ENCODE results near the gene TMIE.

Gene TMIE

GRCh38 chr3:46716461-46717441 lies 15.6 kb downstream of the TMIE start:
- no peaks in the 10 kb centered on the region for H3K36me3 ChIP-seq (ENCODE audit: control insufficient read depth, low read length)
- H3K27ac ChIP-seq (ENCODE audit: low read depth, low read length), result no peak overlapping the region
- TF ChIP-seq CTCF (IDR thresholded peaks at IDR 0.05; ENCODE audit: low read depth, low read length, poor library complexity, severe bottlenecking) (no peak), EZH2phosphoT487 (IDR thresholded peaks at IDR 0.05; ENCODE audit: borderline replicate concordance, low read length) (no peak)
- no peaks in the 10 kb centered on the region for H3K79me2 ChIP-seq (ENCODE audit: control insufficient read depth, low read length)
- H3K9me2 ChIP-seq (replicated peaks; ENCODE audit: control insufficient read depth, low read length), result no peaks in the 10 kb centered on the region
- no peaks in the 10 kb centered on the region for H3K4me1 ChIP-seq (ENCODE audit: control insufficient read depth, low read length)
- no peak overlapping the region for H3K4me3 ChIP-seq (ENCODE audit: low read length)
- H3K9me3 ChIP-seq (ENCODE audit: control insufficient read depth, insufficient read depth, low read length), result no peaks in the 10 kb centered on the region
- H3K27me3 ChIP-seq (ENCODE audit: control insufficient read depth, low read length), result peaks cover 8% of the 10 kb centered on the region; the same call in 1 of the 2 replicates
- H3F3A ChIP-seq (ENCODE audit: control insufficient read depth, insufficient read depth), result no peaks in the 10 kb centered on the region
- H4K20me1 ChIP-seq (ENCODE audit: control insufficient read depth, insufficient read depth, low read depth, low read length), result no peaks in the 10 kb centered on the region
- H3K4me2 ChIP-seq (ENCODE audit: low read length), result no peak overlapping the region

DNA sequence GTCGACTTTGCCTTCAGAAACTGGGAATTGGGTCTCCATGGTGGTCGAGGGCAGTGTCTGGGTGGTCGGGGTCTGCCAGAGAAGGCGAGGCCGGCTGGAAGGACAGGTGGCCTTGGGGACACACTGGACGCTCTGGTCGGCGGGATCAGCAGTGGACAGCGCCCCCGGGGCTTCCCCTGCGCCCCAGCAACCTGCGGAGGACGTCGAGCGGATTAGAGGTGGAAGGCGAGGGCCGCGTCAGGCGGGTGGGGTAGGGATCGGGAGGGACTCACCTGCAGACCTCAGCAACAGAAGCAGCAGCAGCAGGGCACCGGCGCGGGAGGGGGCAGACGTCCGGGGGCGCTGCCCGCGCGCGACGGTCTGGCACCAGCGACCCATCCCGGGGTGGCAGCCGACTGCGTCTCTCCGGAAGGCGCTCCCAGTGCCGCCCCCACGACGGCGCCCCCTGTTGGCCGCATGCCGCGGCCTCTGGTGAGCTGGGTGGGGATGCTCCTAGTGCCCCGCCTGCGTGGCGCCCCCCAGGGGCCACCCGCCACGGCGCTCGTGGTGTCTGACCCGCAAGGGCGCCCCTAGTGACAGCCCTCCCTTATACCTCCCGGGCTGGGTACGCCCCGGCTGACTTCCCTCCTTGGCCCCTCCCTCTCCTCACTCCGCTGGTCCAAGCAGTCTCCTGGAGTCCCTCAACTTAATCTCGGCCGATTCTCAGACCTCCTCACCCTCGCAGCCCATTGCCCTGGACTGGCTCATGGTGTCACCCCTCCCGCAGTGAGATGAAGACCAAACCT lies 16.4 kb downstream of the TMIE start, which contains the start of gene PRSS50:
TSS of gene PRSS50 (minus strand) at position 423 of the 785 bp plus-strand sequence. CDS start at position 378, 45 bp downstream.
- H3K36me3 ChIP-seq (ENCODE audit: control insufficient read depth, low read length), result no peaks in the 10 kb centered on the region
- H3K9me2 ChIP-seq (replicated peaks; ENCODE audit: control insufficient read depth, low read length), result no peaks in the 10 kb centered on the region
- H3K4me3 ChIP-seq (ENCODE audit: low read length), result no peak within 1 kb of the TSS
- no peak within 1 kb of the TSS for H3K4me2 ChIP-seq (ENCODE audit: low read length)
- H3K27ac ChIP-seq (ENCODE audit: low read depth, low read length), result no peak within 1 kb of the TSS
- H3K9me3 ChIP-seq (ENCODE audit: control insufficient read depth, insufficient read depth, low read length), result no peaks in the 10 kb centered on the region
- no peaks in the 10 kb centered on the region for H3F3A ChIP-seq (ENCODE audit: control insufficient read depth, insufficient read depth)
- no peak for TF ChIP-seq EZH2phosphoT487 (IDR thresholded peaks at IDR 0.05; ENCODE audit: borderline replicate concordance, low read length)
- TF ChIP-seq CTCF (IDR thresholded peaks at IDR 0.05; ENCODE audit: low read depth, low read length, poor library complexity, severe bottlenecking), result peak; percentile 65
- no peaks in the 10 kb centered on the region for H4K20me1 ChIP-seq (ENCODE audit: control insufficient read depth, insufficient read depth, low read depth, low read length)
- no peaks in the 10 kb centered on the region for H3K79me2 ChIP-seq (ENCODE audit: control insufficient read depth, low read length)
- H3K4me1 ChIP-seq (ENCODE audit: control insufficient read depth, low read length), result no peaks in the 10 kb centered on the region
- H3K27me3 ChIP-seq (ENCODE audit: control insufficient read depth, low read length), result peaks cover 8% of the 10 kb centered on the region; the same call in 1 of the 2 replicates

- H3K9me3 ChIP-seq (ENCODE audit: control insufficient read depth, insufficient read depth, low read length), result no peaks in the 10 kb centered on the region
- no peaks in the 10 kb centered on the region for H3K79me2 ChIP-seq (ENCODE audit: control insufficient read depth, low read length)
- peaks cover 8% of the 10 kb centered on the region; the same call in 1 of the 2 replicates for H3K27me3 ChIP-seq (ENCODE audit: control insufficient read depth, low read length)
- no peaks in the 10 kb centered on the region for H3K36me3 ChIP-seq (ENCODE audit: control insufficient read depth, low read length)
- H3K4me1 ChIP-seq (ENCODE audit: control insufficient read depth, low read length), result no peaks in the 10 kb centered on the region
- no peak overlapping the region for H3K4me2 ChIP-seq (ENCODE audit: low read length)
- H3K27ac ChIP-seq (ENCODE audit: low read depth, low read length), result no peak overlapping the region
- no peaks in the 10 kb centered on the region for H4K20me1 ChIP-seq (ENCODE audit: control insufficient read depth, insufficient read depth, low read depth, low read length)
- no peak for TF ChIP-seq EZH2phosphoT487 (IDR thresholded peaks at IDR 0.05; ENCODE audit: borderline replicate concordance, low read length)
- TF ChIP-seq CTCF (IDR thresholded peaks at IDR 0.05; ENCODE audit: low read depth, low read length, poor library complexity, severe bottlenecking), result no peak
- H3K9me2 ChIP-seq (replicated peaks; ENCODE audit: control insufficient read depth, low read length), result no peaks in the 10 kb centered on the region
- no peaks in the 10 kb centered on the region for H3F3A ChIP-seq (ENCODE audit: control insufficient read depth, insufficient read depth)
- H3K4me3 ChIP-seq (ENCODE audit: low read length), result no peak overlapping the region
Measured at GRCh38 chr3:46719044-46719565, 17.9 kb downstream of the TMIE start.
